HepG2 (cell line): ENCODE results near the gene LGR6.

Experiments used
- CREB1 ChIP-seq, 2 experiments: fragments of 450-650 bp in 1 of 2; IDR thresholded peaks; 2 replicates each; pipeline ENCODE4 v1.6.1; 2016 to 2017; ENCODE audit warnings: control low read depth in 1 of 2, mild to moderate bottlenecking in 1 of 2, missing compliant biosample characterization in 1 of 2, missing genetic modification characterization in 1 of 2
- CTCF ChIP-seq: sonication (generic); formaldehyde crosslinking; IDR thresholded peaks from 2 replicates; pipeline ENCODE4 v1.5.0; 2020; ENCODE audit warnings: mild to moderate bottlenecking, missing genetic modification reagents, moderate library complexity
- ELF1 ChIP-seq: sonication (generic); formaldehyde crosslinking; IDR thresholded peaks from 2 replicates; pipeline ENCODE4 v1.4.0; 2020; ENCODE audit warnings: missing genetic modification reagents
- EP300 ChIP-seq, 3 experiments: sonication (generic) in 1 of 3; formaldehyde crosslinking in 1 of 3; IDR thresholded peaks; 2 replicates each; pipeline versions ENCODE4 v1.5.1 to v1.6.1; 2011 to 2020; ENCODE audit warnings: low read depth in 2 of 3, low read length in 2 of 3, borderline replicate concordance in 1 of 3, improper control_type of control experiment in 1 of 3, mild to moderate bottlenecking in 1 of 3, missing genetic modification reagents in 1 of 3, moderate library complexity in 1 of 3
- KLF6 ChIP-seq: IDR thresholded peaks from 2 replicates; pipeline ENCODE4 v1.8.0; 2016; ENCODE audit warnings: missing biosample characterization, missing genetic modification reagents
- RBM22 ChIP-seq: fragments of 200-400 bp; formaldehyde crosslinking; optimal IDR thresholded peaks from 2 replicates; pipeline ENCODE3; 2017; ENCODE audit warnings: mild to moderate bottlenecking, low read length, moderate library complexity
- REXO4 ChIP-seq: sonication (generic); formaldehyde crosslinking; IDR thresholded peaks from 2 replicates; pipeline ENCODE4 v1.8.0; 2022; ENCODE audit warnings: missing genetic modification reagents, mild to moderate bottlenecking, borderline replicate concordance
- SALL2 ChIP-seq: sonication (generic); formaldehyde crosslinking; IDR thresholded peaks from 2 replicates; pipeline ENCODE4 v1.8.1; 2023; ENCODE audit warnings: mild to moderate bottlenecking, missing genetic modification reagents, inconsistent platforms
- SOX13 ChIP-seq, 3 experiments: fragments of 450-650 bp in 1 of 3; sonication (generic) in 1 of 3; formaldehyde crosslinking in 1 of 3; IDR thresholded peaks in 2 of 3; conservative IDR thresholded peaks in 1 of 3; 2 replicates each; pipeline versions ENCODE4 v1.5.0 to v1.6.1; 2016 to 2020; ENCODE audit warnings: antibody characterized with exemption in 1 of 3, mild to moderate bottlenecking in 1 of 3, missing compliant biosample characterization in 1 of 3, missing genetic modification reagents in 1 of 3, moderate library complexity in 1 of 3
- TERF1 ChIP-seq: sonication (generic); formaldehyde crosslinking; IDR thresholded peaks from 2 replicates; pipeline ENCODE4 v1.8.0; 2022; ENCODE audit warnings: mild to moderate bottlenecking, missing genetic modification reagents, moderate library complexity
- ZBTB44 ChIP-seq: sonication (generic); formaldehyde crosslinking; IDR thresholded peaks from 2 replicates; pipeline ENCODE4 v1.4.0; 2020; ENCODE audit warnings: missing genetic modification reagents
- ZSCAN30 ChIP-seq: sonication (generic); formaldehyde crosslinking; IDR thresholded peaks from 2 replicates; pipeline ENCODE4 v1.5.0; 2020; ENCODE audit warnings: mild to moderate bottlenecking, missing genetic modification reagents
- TF ChIP-seq, protein P1 (sequence below): sonication (generic); formaldehyde crosslinking; IDR thresholded peaks from 2 replicates; pipeline ENCODE4 v1.4.0; 2020; ENCODE audit warnings: missing genetic modification reagents, mild to moderate bottlenecking, borderline replicate concordance
- TF ChIP-seq, protein P2 (sequence below): sonication (generic); formaldehyde crosslinking; IDR thresholded peaks from 2 replicates; pipeline ENCODE4 v1.4.0; 2020; ENCODE audit warnings: missing genetic modification reagents

DNA sequence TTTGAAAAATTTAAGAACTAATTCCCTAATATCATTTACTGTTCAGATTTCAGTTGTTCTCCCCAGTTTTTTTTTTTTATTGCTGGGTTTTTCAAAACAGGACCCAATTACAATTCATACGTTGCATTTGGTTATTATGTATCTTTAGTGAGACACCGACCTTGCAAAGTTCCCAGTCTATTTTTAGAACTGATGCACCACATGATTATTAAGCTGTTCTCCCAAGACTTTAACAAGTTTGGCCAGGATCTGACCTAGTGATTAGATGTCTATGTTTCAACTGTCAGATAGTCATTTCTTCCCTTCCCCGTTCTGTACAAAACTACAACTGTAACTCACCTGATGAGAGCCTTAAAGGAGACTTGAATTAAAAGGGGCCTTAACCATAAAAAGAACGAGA is 140.3 kb downstream of the LGR6 start:
- no peak for TF ChIP-seq EP300 (IDR thresholded peaks at IDR 0.05; ENCODE audit: low read depth in 2 of 2, low read length in 2 of 2)
- no peak for TF ChIP-seq EP300 (CRISPR knock-in tag; IDR thresholded peaks at IDR 0.05; ENCODE audit: borderline replicate concordance)
- TF ChIP-seq, protein P1, sequence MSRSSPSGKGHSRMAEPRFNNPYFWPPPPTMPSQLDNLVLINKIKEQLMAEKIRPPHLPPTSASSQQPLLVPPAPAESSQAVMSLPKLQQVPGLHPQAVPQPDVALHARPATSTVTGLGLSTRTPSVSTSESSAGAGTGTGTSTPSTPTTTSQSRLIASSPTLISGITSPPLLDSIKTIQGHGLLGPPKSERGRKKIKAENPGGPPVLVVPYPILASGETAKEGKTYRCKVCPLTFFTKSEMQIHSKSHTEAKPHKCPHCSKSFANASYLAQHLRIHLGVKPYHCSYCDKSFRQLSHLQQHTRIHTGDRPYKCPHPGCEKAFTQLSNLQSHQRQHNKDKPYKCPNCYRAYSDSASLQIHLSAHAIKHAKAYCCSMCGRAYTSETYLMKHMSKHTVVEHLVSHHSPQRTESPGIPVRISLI (CRISPR knock-in tag): no peak
- no peak for TF ChIP-seq ZSCAN30
- no peak for TF ChIP-seq ELF1 (CRISPR knock-in tag)
- TF ChIP-seq, protein P2, sequence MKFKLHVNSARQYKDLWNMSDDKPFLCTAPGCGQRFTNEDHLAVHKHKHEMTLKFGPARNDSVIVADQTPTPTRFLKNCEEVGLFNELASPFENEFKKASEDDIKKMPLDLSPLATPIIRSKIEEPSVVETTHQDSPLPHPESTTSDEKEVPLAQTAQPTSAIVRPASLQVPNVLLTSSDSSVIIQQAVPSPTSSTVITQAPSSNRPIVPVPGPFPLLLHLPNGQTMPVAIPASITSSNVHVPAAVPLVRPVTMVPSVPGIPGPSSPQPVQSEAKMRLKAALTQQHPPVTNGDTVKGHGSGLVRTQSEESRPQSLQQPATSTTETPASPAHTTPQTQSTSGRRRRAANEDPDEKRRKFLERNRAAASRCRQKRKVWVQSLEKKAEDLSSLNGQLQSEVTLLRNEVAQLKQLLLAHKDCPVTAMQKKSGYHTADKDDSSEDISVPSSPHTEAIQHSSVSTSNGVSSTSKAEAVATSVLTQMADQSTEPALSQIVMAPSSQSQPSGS (CRISPR knock-in tag): no peak
- no peak for TF ChIP-seq SALL2
- TF ChIP-seq SOX13 (IDR thresholded peaks at IDR 0.05): no peak
- no peak for TF ChIP-seq SOX13 (CRISPR knock-in tag; conservative IDR thresholded peaks at IDR 0.05 in 1 of 2, IDR thresholded peaks at IDR 0.05 in 1 of 2)
- no peak for TF ChIP-seq RBM22
- no peak for TF ChIP-seq ZBTB44 (CRISPR knock-in tag)
- TF ChIP-seq CTCF (CRISPR knock-in tag): no peak
- TF ChIP-seq REXO4 (CRISPR knock-in tag): no peak
- no peak for TF ChIP-seq CREB1 (IDR thresholded peaks at IDR 0.05)
- no peak for TF ChIP-seq CREB1 (CRISPR knock-in tag; IDR thresholded peaks at IDR 0.05)
- TF ChIP-seq KLF6 (CRISPR knock-in tag): no peak
- TF ChIP-seq TERF1 (CRISPR knock-in tag): no peak
